Vagina (tissue), 2 donors: Measurements from ENCODE around the gene INTS1. TPM values are rescaled to one million over a fixed set of nuclear protein-coding genes. Genes with fewer than 3 reads are reported as not detected.

Source experiments
- DNase-seq, 2 donors: peaks; one replicate each; pipeline ENCODE4 v3.0.0-alpha.2; 2017; ENCODE audit errors: extremely low spot score in 2 of 2
- H3K27ac ChIP-seq: fragments of 200-600 bp; sonication (generic); one replicate; pipeline ENCODE4 v1.5.1; 2019
- H3K27me3 ChIP-seq: fragments of 200-600 bp; sonication (generic); one replicate; pipeline ENCODE4 v1.5.1; 2019
- H3K36me3 ChIP-seq, 2 donors: fragments of 200-600 bp; sonication (generic); one replicate each; pipeline ENCODE4 v1.5.1; 2017 to 2019
- H3K4me1 ChIP-seq: fragments of 200-600 bp; sonication (generic); one replicate; pipeline ENCODE4 v1.5.1; 2019
- H3K4me3 ChIP-seq, 2 donors: fragments of 200-600 bp; sonication (generic); 1 replicate in 1 of 2; 2 replicates in 1 of 2; pipeline ENCODE4 v1.5.1; 2016 to 2019
- H3K9me3 ChIP-seq: fragments of 200-600 bp; sonication (generic); one replicate; pipeline ENCODE4 v1.5.1; 2019
- POLR2A ChIP-seq, 2 donors: fragments of 450-650 bp; IDR thresholded peaks; one replicate each; pipeline ENCODE4 v1.6.1; 2017; ENCODE audit warnings: antibody characterized with exemption in 2 of 2, mild to moderate bottlenecking in 2 of 2, moderate library complexity in 2 of 2
- POLR2AphosphoS5 ChIP-seq, 2 donors: sonication (generic); formaldehyde crosslinking; IDR thresholded peaks; one replicate each; pipeline ENCODE4 v1.9.0; 2017; ENCODE audit warnings: antibody characterized with exemption in 2 of 2, mild to moderate bottlenecking in 2 of 2, low read depth in 1 of 2; ENCODE audit not compliant: insufficient read depth in 1 of 2
- intact Hi-C: fragments of 100-400 bp; cut with DNase I; formaldehyde crosslinking; loops from one replicate; pipeline ENCODE4 v1.15.1; 2023
- total RNA-seq: library from RNA; depleted of rRNA; stranded (reverse); fragments of >200 nt; gene quantifications from one replicate; pipeline ENCODE4 v1.2.3, GENCODE V29; 2016
- TF ChIP-seq, protein P1 (sequence below), 3 experiments: fragments of 450-650 bp in 2 of 3; fragments of 200-600 bp in 1 of 3; sonication (generic) in 1 of 3; IDR thresholded peaks; one replicate each; pipeline ENCODE4 v1.5.1; 2017 to 2019; ENCODE audit warnings: antibody characterized with exemption in 3 of 3, mild to moderate bottlenecking in 2 of 3, moderate library complexity in 2 of 3

INTS1 gene
- total RNA-seq, 1 donor from 2014 or later, result 67.3 TPM

DNA sequence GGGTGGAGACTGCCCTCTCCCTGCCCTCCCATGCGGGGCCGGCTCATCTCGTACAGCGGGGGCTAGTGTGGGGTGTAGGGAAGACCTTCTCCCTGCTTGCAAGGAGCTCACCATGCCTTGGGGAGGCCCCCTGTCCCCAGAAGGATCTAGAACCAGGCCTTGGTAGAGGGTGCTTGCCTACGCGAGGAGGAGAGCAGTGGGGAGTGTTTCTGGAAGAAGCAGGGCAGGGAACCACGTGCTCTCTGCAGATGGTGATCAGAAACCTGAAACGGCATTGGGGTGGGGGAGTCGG, 29.0 kb upstream of the INTS1 start:
- TF ChIP-seq POLR2AphosphoS5 (IDR thresholded peaks at IDR 0.05; ENCODE audit: insufficient read depth in 1 of 2, low read depth in 1 of 2) (peak in 1 of 2 donors; percentile 7), POLR2A (IDR thresholded peaks at IDR 0.05) (no peak)
- TF ChIP-seq, protein P1, sequence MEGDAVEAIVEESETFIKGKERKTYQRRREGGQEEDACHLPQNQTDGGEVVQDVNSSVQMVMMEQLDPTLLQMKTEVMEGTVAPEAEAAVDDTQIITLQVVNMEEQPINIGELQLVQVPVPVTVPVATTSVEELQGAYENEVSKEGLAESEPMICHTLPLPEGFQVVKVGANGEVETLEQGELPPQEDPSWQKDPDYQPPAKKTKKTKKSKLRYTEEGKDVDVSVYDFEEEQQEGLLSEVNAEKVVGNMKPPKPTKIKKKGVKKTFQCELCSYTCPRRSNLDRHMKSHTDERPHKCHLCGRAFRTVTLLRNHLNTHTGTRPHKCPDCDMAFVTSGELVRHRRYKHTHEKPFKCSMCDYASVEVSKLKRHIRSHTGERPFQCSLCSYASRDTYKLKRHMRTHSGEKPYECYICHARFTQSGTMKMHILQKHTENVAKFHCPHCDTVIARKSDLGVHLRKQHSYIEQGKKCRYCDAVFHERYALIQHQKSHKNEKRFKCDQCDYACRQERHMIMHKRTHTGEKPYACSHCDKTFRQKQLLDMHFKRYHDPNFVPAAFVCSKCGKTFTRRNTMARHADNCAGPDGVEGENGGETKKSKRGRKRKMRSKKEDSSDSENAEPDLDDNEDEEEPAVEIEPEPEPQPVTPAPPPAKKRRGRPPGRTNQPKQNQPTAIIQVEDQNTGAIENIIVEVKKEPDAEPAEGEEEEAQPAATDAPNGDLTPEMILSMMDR (IDR thresholded peaks at IDR 0.05), result no peak

DNA sequence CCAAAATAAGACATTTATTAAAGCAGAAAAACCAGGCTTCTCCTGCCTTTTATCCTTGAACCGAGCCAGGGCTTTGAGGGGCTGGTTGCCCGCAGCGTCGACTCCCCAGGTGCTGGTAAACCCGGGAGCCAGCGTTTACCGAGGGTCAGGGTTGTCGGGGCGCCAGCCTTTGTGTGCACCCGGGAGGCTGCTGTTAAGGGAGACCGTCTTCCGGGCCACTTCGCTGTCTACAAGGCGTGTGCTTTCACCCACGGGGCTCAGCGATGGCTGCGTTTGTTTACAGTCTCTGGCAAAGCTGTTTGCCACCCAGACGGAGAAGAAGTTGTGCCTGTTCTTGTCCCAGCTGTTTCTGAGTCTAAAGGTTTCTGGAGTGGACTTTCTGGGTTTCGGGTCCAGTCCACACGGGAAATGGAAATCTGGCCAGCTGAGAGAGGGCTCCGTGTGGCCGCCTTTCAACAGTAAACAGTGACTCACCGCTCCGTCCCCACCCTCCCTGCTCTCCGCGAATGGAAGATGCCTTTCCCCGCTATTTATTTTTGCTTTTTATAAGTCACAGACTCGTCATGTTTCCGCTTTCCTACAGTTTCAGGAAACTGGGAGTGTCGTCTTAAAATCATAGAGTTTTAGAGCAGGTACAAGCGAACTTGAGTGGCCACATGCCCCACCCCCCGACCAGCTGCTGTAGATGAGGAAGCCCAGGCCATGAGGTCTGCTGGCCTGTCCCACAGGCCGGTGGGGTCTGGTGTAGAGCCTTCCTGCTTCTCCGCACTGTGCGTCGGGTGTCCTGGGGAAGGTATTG, 28.5 kb upstream of the INTS1 start:
- H3K4me1 ChIP-seq, result peaks cover 60% of the 10 kb centered on the region
- no peaks in the 10 kb centered on the region for H3K9me3 ChIP-seq
- DNase-seq, result no peak
- peak overlapping the region; percentile 99 for H3K27ac ChIP-seq
- intact Hi-C loops, result loop anchor here (5.0 kb wide), 1 partner anchor 40 kb away; the partner anchor contains the start of gene PSMG3
- peak overlapping the region; percentile 70 to 95 for H3K4me3 ChIP-seq
- TF ChIP-seq, protein P1 (IDR thresholded peaks at IDR 0.05), result no peak
- TF ChIP-seq POLR2A (IDR thresholded peaks at IDR 0.05), result peak in 1 of 2 donors; percentile 62
- TF ChIP-seq POLR2AphosphoS5 (IDR thresholded peaks at IDR 0.05; ENCODE audit: insufficient read depth in 1 of 2, low read depth in 1 of 2), result peak; percentile 80 to 97
- H3K27me3 ChIP-seq, result no peaks in the 10 kb centered on the region
- no peaks in the 10 kb centered on the region for H3K36me3 ChIP-seq

More for the DNA sequence above, 29.0 kb upstream of the INTS1 start:
- DNase-seq, result no peak
- Histone ChIP-seq H3K9me3 (no peaks in the 10 kb centered on the region), H3K27ac (peak overlapping the region; percentile 99), H3K36me3 (no peaks in the 10 kb centered on the region), H3K4me1 (peaks cover 65% of the 10 kb centered on the region), H3K27me3 (no peaks in the 10 kb centered on the region), H3K4me3 (peak overlapping the region; percentile 70 to 95)
- intact Hi-C loops, result loop anchor here (5.0 kb wide), 1 partner anchor 39 kb away; the partner anchor contains the start of gene PSMG3

DNA sequence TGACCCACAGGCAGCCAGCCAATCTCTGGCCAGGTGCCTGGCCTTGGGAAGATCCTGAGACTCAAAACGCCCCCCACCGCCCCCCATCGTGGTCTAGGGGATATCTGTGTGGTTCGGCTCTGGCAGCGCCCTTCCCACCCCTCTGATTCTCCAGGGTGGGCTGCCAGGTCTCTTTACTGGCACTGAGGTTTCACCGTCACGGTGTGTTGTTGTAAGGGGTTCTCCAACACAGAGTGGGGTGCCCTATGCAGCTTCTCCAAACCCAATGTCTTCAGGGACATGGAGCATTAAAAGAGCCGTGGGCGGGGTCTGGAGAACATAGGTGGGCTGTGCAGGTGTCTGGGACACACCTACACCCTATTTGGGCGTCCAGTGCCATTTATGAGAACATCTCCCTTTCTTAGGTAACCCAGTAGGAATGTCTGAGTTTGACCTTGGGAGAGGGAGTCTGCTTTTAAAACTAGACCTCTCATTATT, 27.8 kb upstream of the INTS1 start:
- no peaks in the 10 kb centered on the region for H3K36me3 ChIP-seq
- intact Hi-C loops, result loop anchor here (5.0 kb wide), 1 partner anchor 40 kb away; the partner anchor contains the start of gene PSMG3
- H3K9me3 ChIP-seq, result no peaks in the 10 kb centered on the region
- no peak for TF ChIP-seq POLR2A (IDR thresholded peaks at IDR 0.05)
- no peak for TF ChIP-seq POLR2AphosphoS5 (IDR thresholded peaks at IDR 0.05; ENCODE audit: insufficient read depth in 1 of 2, low read depth in 1 of 2)
- TF ChIP-seq, protein P1 (IDR thresholded peaks at IDR 0.05), result no peak
- no peak for DNase-seq
- peaks cover 56% of the 10 kb centered on the region for H3K4me1 ChIP-seq
- no peaks in the 10 kb centered on the region for H3K27me3 ChIP-seq
- H3K27ac ChIP-seq, result peak overlapping the region; percentile 99
- peak overlapping the region; percentile 70 to 95 for H3K4me3 ChIP-seq

DNA sequence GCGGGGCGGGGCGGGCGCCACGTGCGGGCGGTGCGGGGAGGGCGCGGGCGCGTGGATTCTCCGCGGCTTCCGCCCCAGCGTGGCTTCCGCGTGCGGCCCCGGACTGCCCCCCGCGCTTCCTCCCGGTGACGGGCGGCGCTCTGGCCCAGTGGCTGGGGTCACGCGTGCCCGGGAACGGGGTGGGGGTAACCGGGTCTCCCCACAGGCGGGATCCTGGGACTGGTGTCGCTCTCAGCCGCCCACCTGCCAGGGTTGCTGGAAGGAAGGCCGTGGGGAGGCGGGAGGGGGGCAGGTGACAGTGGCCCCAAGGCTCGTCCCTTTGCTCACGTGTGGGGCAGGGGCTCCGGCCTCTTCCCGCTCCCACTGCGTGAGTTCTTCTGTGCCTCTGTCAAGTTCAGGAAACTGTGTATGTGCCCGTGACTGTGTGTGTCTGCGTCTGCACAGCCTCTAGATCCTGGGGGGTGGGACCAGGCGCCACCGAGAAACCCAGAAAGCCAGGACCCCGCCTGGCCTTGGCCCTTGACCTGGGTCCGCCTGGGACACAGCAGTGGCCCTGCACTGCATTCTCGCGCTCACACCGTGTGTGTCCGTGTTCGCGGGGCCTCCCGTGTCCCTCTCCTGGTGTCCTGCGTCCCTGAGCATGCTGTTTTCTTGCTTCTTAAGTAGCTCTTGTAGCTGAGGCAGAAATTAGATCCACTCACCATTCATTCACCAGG, 27.2 kb upstream of the INTS1 start:
- Histone ChIP-seq H3K27me3 (no peaks in the 10 kb centered on the region), H3K4me1 (peaks cover 56% of the 10 kb centered on the region), H3K4me3 (peak overlapping the region; percentile 70 to 95), H3K36me3 (no peaks in the 10 kb centered on the region), H3K9me3 (no peaks in the 10 kb centered on the region), H3K27ac (peak overlapping the region; percentile 99)
- DNase-seq, result no peak
- TF ChIP-seq POLR2A (IDR thresholded peaks at IDR 0.05) (no peak), POLR2AphosphoS5 (IDR thresholded peaks at IDR 0.05; ENCODE audit: insufficient read depth in 1 of 2, low read depth in 1 of 2) (peak in 1 of 2 donors; percentile 56)
- TF ChIP-seq, protein P1 (IDR thresholded peaks at IDR 0.05), result no peak
- intact Hi-C loops, result loop anchor here (5.0 kb wide), 1 partner anchor 41 kb away; the partner anchor contains the start of gene PSMG3
